Measurements from ENCODE around the gene CHRM4. TPM values are rescaled to one million over a fixed set of nuclear protein-coding genes. Genes with fewer than 3 reads are reported as not detected.
A peak's percentile ranks its signal among the peaks of the same experiment; 100 is the strongest.

CHRM4 gene
- total RNA-seq, 1 donor from 2014 or later: 1.2 TPM

DNA sequence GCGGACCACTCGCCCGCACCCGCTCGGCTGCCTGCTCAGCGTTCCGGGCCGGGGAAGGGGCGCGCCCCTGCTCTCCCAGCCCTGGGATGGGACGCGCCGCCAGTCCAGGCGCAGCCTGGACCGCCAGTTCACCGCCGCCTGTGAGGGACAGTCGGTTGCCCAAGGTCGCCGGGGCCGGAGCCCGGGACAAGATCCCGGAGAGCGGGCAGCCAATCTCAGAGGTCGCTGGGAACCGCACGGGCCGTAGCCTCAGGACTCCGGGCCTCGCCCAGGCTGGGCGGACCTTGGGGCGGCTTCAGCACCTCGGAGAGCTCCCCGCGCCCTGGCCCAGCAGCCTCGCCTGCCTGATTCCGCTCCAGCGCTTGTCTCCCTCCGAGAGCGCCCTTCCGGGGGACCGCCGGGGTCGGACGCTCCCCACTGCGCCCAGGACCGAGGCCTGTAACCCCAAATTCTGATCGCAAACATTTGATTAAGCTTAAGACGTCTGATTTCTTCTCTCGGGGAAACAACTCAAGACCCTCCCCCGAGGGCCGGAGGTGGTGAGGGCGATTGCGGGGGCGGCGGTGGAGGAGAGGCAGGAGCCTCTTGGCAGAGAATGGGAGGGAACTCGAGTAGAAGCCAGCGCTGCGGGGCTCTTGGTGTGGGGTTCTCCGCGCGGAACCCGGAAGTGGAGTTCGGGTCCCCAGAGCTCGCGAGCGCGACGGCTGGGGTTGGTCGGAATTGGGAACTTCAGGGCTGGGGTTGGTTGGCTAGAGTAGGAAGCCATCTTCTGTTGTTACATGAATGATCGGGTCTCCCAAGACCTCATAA lies 1.1 kb upstream of the CHRM4 start:
- DNase-seq (ENCODE audit: low spot score): peak; percentile 79
- intact Hi-C loops (cut with micrococcal nuclease): no loop called here
- Mint-ChIP-seq H3K4me1 (ENCODE audit: low read depth) (peaks cover 19% of the 10 kb centered on the region), H3K27ac (peak overlapping the region; percentile 55), H3K4me3 (peak overlapping the region; percentile 82), H3K9me3 (no peaks in the 10 kb centered on the region), H3K36me3 (ENCODE audit: low read depth) (peaks cover 5% of the 10 kb centered on the region), H3K27me3 (ENCODE audit: insufficient read depth) (peaks cover 37% of the 10 kb centered on the region)

DNA sequence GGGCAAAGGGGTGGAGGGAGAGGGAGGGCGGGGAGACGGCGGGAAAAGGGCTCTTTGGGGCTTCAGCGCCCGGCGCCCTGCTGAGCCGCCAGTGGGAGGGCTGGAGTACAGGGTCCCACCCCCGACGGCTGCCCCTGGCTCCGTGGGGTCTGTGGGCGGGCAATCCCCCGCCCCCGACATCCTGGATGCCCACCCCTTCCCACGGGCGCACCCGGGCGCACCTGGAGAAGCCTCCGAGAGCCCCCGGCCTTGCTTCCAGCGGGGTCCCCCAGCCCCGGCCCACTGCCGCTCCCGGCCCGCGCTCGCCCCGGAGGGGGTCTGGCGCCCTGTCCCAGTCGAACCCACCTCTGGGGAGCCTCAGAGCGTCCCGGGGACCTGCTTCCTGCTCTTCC lies 394 bp downstream of the CHRM4 start:
- DNase-seq (ENCODE audit: low spot score): no peak
- Mint-ChIP-seq H3K4me1 (ENCODE audit: low read depth) (peaks cover 23% of the 10 kb centered on the region), H3K27ac (no peak overlapping the region), H3K27me3 (ENCODE audit: insufficient read depth) (peaks cover 47% of the 10 kb centered on the region), H3K9me3 (no peaks in the 10 kb centered on the region), H3K36me3 (ENCODE audit: low read depth) (no peaks in the 10 kb centered on the region), H3K4me3 (no peak overlapping the region)
- intact Hi-C loops (cut with micrococcal nuclease): no loop called here

DNA sequence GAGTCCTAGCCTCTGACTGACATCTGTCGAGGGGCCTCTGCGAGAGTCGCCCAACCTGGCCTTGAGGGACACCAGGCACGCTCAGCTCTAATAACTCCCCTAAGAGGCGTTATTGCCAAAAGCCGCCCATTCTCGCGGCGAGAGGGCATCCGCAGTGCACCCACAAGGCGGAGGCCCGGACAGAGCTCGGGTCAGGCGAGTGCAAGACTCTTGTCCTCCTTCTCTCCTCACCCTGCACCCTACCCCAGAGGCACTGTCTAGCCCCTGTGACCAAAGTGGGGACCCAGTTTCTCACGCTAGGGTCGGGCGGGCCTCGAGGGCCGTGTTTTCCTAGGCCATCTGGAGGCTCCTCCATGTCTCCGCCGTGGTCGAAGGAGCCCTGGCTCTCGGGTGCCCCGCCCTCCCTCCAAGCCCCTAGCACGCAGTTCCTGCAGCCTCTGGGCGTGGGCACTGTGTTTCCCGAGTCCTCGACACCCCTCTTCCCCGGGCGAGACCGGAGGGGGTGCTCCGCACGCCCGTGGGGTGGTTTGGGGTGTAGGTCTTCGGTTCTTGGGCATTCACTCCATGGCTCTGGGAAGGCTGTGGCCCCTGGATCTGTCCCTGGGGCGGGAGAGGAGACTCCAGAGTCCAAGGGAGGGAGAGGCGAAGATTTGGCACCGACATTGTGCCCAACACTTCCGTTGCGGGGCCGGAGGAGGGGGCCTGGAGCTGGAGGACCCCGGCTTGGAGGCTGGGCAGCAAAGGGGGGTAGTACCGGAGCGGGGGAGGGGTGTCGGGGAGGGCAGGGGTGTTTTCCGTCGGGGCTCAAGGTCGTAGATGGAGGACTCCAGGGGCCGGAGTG lies 1.0 kb downstream of the CHRM4 start:
- no peaks in the 10 kb centered on the region for H3K9me3 Mint-ChIP-seq
- no peak overlapping the region for H3K27ac Mint-ChIP-seq
- no peak for DNase-seq (ENCODE audit: low spot score)
- intact Hi-C loops (cut with micrococcal nuclease): no loop called here
- peaks cover 23% of the 10 kb centered on the region for H3K4me1 Mint-ChIP-seq (ENCODE audit: low read depth)
- H3K27me3 Mint-ChIP-seq (ENCODE audit: insufficient read depth): peaks cover 52% of the 10 kb centered on the region
- H3K36me3 Mint-ChIP-seq (ENCODE audit: low read depth): no peaks in the 10 kb centered on the region
- H3K4me3 Mint-ChIP-seq: peak overlapping the region; percentile 60

DNA sequence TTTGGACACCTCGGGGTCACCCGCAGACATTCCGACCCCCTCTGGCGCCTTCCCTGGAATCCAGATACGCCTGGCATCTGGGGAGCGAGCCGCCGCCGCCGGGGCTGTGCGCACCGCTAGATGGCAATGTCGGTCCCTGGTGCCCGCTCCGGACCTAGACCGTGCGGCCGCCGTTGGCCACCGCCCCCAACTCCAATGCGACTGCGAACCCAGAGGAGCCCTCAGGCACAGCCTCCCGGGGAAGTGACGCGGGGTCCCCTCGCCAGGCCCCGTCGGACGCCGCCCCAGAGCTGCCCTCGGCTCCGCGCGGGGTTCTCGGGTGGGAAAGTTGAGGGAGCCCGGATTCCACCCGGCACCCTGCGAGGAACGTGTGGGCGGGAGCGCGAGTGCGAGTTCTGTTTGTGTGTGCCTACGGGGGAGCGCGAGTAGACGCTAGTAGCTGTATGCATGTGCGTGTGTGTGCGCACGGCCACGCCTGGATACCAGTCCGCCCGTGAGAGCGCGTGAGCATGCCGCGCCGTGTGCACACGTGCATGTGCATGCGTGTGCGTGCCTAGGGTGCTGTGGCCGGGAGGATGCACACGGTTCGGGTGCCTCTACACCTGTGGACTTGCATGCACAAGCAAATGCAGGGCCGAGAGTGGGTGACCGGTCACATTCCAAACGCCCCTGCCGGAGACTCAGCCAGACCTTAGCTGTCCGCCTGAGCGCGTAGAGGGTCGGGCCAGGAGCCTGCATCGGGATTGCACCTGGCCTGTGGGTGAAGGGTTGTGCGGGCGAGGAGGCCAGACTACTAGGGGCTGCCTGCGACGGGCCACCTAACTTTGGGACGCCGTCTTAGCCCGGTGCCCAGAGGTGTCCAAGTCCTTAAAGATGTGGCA lies 1.9 kb downstream of the CHRM4 start:
- Mint-ChIP-seq H3K4me1 (ENCODE audit: low read depth) (peaks cover 23% of the 10 kb centered on the region), H3K4me3 (peak overlapping the region; percentile 60), H3K27ac (no peak overlapping the region), H3K27me3 (ENCODE audit: insufficient read depth) (peaks cover 52% of the 10 kb centered on the region), H3K9me3 (no peaks in the 10 kb centered on the region), H3K36me3 (ENCODE audit: low read depth) (no peaks in the 10 kb centered on the region)
- peak; percentile 45 for DNase-seq (ENCODE audit: low spot score)
- intact Hi-C loops (cut with micrococcal nuclease): loop anchor here (1.0 to 2.0 kb wide), 6 partner anchors 9 to 311 kb away; partner anchors contain the start of genes ARHGAP1, ATG13 and HARBI1

DNA sequence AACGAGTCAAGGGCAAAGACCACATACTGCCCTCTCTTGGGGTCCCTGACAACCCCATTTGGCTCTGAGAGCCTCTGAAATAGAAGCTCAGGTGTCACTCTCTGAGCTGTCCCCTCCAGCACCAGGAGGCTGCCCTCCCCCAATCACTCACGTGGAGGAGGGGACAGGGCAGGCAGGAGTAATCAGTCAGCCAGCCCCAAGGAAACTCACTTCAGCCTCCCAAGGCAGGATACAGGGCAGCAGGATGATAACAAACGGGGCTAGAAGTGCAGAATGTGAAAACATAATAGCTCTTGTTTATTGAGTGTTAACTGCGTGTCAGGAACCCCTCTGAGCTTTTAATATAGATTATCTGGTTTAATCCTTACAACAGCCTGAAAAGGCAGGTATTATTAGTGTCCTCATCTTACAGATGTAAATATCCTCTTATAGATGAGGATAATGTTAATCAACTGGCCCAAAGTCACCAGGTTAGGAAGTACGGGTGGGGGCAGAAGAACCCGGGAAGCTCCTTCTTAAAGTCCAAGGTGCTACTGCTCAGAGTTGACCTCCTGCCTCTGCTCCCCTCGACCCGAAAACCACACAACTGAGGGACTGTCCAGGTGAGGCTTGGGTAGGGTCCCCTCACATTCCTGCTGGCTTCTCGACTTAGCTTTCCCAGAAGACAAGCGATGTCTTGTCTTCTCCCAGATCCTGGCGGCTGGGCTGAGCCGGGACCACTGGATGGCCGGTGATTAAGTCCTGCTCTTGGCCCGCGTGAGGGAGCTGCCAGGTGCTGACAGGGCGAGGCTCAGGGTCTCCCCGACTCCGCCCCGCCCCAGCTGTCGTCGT lies 2.7 kb downstream of the CHRM4 start:
- peaks cover 23% of the 10 kb centered on the region for H3K4me1 Mint-ChIP-seq (ENCODE audit: low read depth)
- H3K36me3 Mint-ChIP-seq (ENCODE audit: low read depth): no peaks in the 10 kb centered on the region
- DNase-seq (ENCODE audit: low spot score): no peak
- no peaks in the 10 kb centered on the region for H3K9me3 Mint-ChIP-seq
- H3K27me3 Mint-ChIP-seq (ENCODE audit: insufficient read depth): peaks cover 52% of the 10 kb centered on the region
- intact Hi-C loops (cut with micrococcal nuclease): loop anchor here (1.0 to 2.0 kb wide), 6 partner anchors 9 to 311 kb away; partner anchors contain the start of genes ARHGAP1, ATG13 and HARBI1
- no peak overlapping the region for H3K27ac Mint-ChIP-seq
- H3K4me3 Mint-ChIP-seq: no peak overlapping the region

DNA sequence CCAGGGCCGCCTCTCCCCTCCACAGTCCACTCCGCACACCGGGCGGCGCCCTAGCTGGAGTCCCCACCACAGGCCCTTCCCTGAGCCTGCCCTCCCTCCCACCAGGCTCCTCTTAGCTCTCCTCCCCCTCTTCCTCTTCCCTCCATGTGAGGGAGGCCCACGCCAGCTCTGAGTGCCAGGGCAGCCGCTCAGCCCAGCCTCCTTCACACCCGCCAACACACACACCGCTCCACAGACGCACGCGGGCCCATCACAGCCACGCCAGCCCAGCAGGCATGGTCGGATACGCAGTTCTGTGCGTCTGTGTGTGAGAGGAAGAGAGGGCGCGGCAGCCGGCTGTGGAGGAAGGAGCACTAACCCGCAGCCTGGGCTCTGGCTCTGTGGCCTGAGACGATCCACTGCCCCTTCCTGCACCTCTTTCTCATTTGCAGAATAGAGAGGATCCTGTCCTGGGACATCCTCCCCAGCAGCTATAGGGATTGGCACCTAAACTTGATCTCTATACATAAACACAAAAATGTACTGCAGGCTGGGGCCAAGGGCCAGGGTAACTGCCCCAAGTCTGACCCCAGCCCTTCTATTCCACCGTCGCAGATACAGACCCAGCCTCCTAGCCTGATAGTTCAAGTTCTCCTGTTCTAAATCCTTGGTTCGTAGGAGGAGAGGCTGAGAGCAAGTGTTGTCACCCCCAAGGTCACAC lies 3.5 kb downstream of the CHRM4 start:
- peak overlapping the region; percentile 58 for H3K4me3 Mint-ChIP-seq
- no peaks in the 10 kb centered on the region for H3K9me3 Mint-ChIP-seq
- H3K4me1 Mint-ChIP-seq (ENCODE audit: low read depth): peaks cover 21% of the 10 kb centered on the region
- intact Hi-C loops (cut with micrococcal nuclease): loop anchor here (2.0 kb wide), 2 partner anchors 141 to 229 kb away; partner anchors contain the start of genes ATG13 and HARBI1
- DNase-seq (ENCODE audit: low spot score): no peak
- H3K27me3 Mint-ChIP-seq (ENCODE audit: insufficient read depth): peaks cover 48% of the 10 kb centered on the region
- H3K27ac Mint-ChIP-seq: peak overlapping the region; percentile 61
- no peaks in the 10 kb centered on the region for H3K36me3 Mint-ChIP-seq (ENCODE audit: low read depth)

DNA sequence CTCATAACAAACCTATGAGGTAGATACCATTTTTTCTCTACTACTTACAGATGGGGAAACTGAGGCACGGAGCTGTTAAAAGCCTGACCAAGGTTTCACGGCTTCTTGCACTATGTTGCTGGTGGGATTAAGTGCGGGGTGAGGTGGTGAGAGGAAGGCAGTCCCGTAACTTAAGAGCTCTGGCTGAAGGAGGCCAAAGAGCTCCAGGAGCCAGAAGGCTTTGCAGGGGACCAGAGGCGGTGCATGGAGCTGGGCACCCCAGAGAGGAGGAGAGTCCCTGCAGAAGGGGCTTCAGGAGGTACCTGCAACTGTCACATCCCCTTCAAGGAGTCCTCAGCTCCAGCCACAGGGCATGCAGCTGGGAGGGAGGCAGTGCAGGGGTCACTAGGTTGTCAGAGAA lies 4.1 kb downstream of the CHRM4 start:
- DNase-seq (ENCODE audit: low spot score): no peak
- no peak overlapping the region for H3K4me3 Mint-ChIP-seq
- peaks cover 15% of the 10 kb centered on the region for H3K4me1 Mint-ChIP-seq (ENCODE audit: low read depth)
- no peaks in the 10 kb centered on the region for H3K36me3 Mint-ChIP-seq (ENCODE audit: low read depth)
- no peaks in the 10 kb centered on the region for H3K9me3 Mint-ChIP-seq
- peaks cover 42% of the 10 kb centered on the region for H3K27me3 Mint-ChIP-seq (ENCODE audit: insufficient read depth)
- H3K27ac Mint-ChIP-seq: no peak overlapping the region
- intact Hi-C loops (cut with micrococcal nuclease): no loop called here

DNA sequence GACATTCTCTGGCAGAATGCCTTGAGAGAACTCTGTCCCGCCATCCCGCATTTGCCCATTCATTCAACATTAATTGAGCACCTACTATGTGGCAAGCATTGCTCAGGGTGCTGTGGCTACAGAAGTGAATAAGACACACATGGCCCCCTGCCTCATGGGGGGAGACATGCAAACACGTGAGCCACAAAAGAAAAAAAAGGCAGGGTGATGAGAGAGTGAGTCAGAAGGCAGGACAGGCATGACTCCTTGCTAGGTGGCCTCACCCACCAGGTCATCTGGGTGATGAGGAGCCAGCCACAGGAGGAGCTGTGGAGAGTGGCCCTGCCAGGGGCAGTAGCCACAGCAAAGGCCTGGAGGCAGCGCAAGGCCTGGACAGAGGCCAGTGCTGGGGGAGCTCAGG lies 4.9 kb downstream of the CHRM4 start:
- H3K9me3 Mint-ChIP-seq: no peaks in the 10 kb centered on the region
- no peak overlapping the region for H3K4me3 Mint-ChIP-seq
- intact Hi-C loops (cut with micrococcal nuclease): no loop called here
- peaks cover 42% of the 10 kb centered on the region for H3K27me3 Mint-ChIP-seq (ENCODE audit: insufficient read depth)
- no peaks in the 10 kb centered on the region for H3K36me3 Mint-ChIP-seq (ENCODE audit: low read depth)
- H3K4me1 Mint-ChIP-seq (ENCODE audit: low read depth): peaks cover 15% of the 10 kb centered on the region
- no peak overlapping the region for H3K27ac Mint-ChIP-seq
- no peak for DNase-seq (ENCODE audit: low spot score)

DNA sequence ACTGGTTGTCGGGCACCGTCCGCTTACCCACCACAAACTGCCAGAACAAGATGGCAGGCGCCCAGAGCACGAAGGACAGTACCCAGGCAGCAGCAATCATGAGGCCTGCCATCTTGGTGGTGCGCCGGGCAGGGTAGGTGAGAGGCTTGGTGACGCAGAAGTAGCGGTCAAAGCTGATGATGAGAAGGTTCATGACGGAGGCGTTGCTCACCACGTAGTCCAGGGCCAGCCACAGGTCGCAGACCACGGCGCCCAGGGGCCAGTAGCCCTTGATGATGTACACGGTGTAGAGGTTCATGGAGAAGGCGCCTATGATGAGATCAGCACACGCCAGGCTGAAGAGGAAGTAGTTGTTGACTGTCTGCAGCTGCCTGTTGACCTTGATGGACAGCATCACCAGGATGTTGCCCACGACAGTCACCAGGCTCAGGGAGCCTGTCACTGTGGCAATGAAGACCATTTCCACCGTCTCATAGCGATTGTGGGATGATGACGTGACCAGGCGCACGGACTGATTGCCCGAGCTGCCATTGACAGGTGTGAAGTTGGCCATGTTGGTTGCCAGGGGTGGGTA lies 5.5 kb downstream of the CHRM4 start:
- intact Hi-C loops (cut with micrococcal nuclease): no loop called here
- H3K27ac Mint-ChIP-seq: no peak overlapping the region

DNA sequence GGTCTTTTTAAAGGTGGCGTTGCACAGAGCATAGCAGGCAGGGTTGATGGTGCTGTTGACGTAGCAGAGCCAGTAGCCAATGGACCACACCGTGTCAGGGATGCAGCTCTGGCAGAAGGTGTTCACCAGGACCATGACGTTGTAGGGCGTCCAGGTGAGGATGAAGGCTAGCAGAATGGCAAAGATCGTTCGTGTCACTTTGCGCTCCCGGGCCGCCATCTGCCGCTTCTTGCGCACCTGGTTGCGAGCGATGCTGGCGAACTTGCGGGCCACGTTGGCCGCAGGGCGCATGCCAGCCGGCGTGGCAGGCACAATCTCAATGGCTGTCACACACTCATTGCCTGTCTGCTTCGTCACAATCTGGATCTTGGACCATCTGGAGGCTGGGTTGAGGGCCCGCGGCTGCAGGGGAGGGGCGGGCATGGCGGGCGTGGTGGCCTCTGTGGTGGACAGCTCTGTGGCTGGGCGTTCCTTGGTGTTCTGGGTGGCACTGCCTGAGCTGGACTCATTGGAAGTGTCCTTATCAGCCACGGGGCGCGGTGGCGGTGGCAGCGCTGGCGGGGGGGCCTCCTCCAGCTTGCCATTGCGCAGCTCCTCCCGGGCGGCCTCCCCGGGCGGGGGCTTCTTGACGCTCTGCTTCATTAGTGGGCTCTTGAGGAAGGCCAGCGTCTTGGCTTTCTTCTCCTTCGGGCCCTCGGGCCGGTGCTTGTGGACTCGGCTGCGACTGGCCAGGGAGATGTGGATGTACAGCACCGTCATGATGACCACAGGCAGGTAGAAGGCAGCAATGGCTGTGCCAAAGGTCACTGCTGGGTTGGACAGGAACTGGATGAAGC lies 6.2 kb downstream of the CHRM4 start:
- intact Hi-C loops (cut with micrococcal nuclease): no loop called here
- no peak for DNase-seq (ENCODE audit: low spot score)
- no peak overlapping the region for H3K27ac Mint-ChIP-seq
- peak overlapping the region; percentile 30 for H3K4me3 Mint-ChIP-seq
- no peaks in the 10 kb centered on the region for H3K9me3 Mint-ChIP-seq
- no peaks in the 10 kb centered on the region for H3K36me3 Mint-ChIP-seq (ENCODE audit: low read depth)
- H3K4me1 Mint-ChIP-seq (ENCODE audit: low read depth): peaks cover 15% of the 10 kb centered on the region
- H3K27me3 Mint-ChIP-seq (ENCODE audit: insufficient read depth): peaks cover 36% of the 10 kb centered on the region

More for the DNA sequence above, 5.5 kb downstream of the CHRM4 start:
- Mint-ChIP-seq H3K27me3 (ENCODE audit: insufficient read depth) (peaks cover 42% of the 10 kb centered on the region), H3K4me1 (ENCODE audit: low read depth) (peaks cover 15% of the 10 kb centered on the region), H3K4me3 (no peak overlapping the region), H3K36me3 (ENCODE audit: low read depth) (no peaks in the 10 kb centered on the region), H3K9me3 (no peaks in the 10 kb centered on the region)
- DNase-seq (ENCODE audit: low spot score): no peak

Measured in activated T-helper 1 cell treated with anti-CD3 and anti-CD28 coated beads, Interleukin-12 subunit alpha, Interleukin-12 subunit beta, Interleukin-2, Interleukin-4 antibody, amounts not matched to agents 30 ng/mL and 10 ng/mL and 1 ng/mL, durations not matched to agents 14 hours and 24 hours and 36 hours (primary cell).